GM19240 (cell line): Measurements from ENCODE around the gene LPA.
"Not testable (repeated sequence)": the region's sequence is repeated elsewhere in the genome, so short reads cannot be mapped to it uniquely, and the experiment has no call there.

Experiments
- DNase-seq: peaks from one replicate; pipeline ENCODE4 v3.0.0; 2011; ENCODE audit warnings: low spot score; ENCODE audit not compliant: insufficient read length

LPA gene, protein sequence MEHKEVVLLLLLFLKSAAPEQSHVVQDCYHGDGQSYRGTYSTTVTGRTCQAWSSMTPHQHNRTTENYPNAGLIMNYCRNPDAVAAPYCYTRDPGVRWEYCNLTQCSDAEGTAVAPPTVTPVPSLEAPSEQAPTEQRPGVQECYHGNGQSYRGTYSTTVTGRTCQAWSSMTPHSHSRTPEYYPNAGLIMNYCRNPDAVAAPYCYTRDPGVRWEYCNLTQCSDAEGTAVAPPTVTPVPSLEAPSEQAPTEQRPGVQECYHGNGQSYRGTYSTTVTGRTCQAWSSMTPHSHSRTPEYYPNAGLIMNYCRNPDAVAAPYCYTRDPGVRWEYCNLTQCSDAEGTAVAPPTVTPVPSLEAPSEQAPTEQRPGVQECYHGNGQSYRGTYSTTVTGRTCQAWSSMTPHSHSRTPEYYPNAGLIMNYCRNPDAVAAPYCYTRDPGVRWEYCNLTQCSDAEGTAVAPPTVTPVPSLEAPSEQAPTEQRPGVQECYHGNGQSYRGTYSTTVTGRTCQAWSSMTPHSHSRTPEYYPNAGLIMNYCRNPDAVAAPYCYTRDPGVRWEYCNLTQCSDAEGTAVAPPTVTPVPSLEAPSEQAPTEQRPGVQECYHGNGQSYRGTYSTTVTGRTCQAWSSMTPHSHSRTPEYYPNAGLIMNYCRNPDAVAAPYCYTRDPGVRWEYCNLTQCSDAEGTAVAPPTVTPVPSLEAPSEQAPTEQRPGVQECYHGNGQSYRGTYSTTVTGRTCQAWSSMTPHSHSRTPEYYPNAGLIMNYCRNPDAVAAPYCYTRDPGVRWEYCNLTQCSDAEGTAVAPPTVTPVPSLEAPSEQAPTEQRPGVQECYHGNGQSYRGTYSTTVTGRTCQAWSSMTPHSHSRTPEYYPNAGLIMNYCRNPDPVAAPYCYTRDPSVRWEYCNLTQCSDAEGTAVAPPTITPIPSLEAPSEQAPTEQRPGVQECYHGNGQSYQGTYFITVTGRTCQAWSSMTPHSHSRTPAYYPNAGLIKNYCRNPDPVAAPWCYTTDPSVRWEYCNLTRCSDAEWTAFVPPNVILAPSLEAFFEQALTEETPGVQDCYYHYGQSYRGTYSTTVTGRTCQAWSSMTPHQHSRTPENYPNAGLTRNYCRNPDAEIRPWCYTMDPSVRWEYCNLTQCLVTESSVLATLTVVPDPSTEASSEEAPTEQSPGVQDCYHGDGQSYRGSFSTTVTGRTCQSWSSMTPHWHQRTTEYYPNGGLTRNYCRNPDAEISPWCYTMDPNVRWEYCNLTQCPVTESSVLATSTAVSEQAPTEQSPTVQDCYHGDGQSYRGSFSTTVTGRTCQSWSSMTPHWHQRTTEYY (N-terminal part only)

DNA sequence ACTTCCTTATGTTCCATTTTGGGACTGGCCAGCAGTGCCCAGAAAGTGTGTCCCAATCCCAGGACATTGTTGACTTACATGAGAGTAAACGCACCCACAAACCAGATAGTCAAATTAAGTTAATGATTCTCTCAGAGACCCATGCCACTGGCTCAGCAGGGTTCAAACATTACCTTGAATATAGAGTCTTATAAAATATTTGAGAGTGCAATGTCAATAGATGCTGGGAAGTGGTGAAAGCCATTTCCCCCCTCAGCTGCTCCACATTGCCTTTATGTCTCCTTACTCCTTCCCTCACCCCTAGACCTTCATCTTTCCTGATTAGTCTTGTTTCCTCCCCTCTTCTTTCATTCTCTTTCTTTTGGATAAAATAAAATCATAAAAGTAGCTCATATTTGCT, at the start of gene LPA:
Gene LPA, minus strand, starts transcription at position 78 of the 400 bp plus-strand sequence. Its CDS starts 61 bp downstream, at position 17.
- DNase-seq, result not testable (repeated sequence)

DNA sequence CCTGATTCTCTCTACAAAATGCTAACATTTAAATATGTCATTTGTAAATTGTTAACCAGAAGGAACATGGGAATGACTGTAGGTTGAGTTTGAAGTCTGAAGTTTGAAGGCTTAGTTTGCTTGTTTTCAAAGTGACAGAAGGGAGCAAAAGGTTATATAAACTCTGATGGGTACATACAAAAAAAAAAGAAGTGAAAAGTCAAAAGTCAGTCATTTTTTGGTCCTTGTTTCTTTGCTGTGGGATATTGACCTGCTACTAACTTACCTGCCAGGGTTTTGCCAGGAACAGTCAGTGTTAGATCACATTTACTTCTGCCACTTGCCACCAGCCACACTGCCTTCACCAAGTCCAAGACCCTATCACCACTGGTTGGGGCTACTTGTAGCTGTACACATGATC, 44.9 kb upstream of the LPA start:
- not testable (repeated sequence) for DNase-seq

DNA sequence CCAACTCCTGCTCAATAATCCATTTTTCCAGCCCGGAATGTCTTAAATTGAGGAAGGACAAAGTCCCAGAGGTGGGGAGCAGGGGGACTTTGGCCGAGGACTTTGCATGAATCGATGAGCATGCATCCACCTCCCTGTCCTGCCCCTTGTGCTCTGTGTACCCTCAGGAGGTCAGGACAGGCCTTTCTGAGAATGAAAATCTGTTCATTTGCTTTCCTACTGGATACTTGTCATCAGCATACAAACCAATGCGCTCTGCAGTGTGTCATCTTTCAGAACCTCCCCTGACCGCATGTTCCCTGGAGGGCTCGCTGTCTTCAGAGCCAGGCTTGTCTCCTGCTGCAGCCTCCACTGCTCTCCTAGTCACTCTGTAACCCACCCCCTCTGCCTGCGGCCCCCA, 40.6 kb upstream of the LPA start:
- DNase-seq, result not testable (repeated sequence)

DNA sequence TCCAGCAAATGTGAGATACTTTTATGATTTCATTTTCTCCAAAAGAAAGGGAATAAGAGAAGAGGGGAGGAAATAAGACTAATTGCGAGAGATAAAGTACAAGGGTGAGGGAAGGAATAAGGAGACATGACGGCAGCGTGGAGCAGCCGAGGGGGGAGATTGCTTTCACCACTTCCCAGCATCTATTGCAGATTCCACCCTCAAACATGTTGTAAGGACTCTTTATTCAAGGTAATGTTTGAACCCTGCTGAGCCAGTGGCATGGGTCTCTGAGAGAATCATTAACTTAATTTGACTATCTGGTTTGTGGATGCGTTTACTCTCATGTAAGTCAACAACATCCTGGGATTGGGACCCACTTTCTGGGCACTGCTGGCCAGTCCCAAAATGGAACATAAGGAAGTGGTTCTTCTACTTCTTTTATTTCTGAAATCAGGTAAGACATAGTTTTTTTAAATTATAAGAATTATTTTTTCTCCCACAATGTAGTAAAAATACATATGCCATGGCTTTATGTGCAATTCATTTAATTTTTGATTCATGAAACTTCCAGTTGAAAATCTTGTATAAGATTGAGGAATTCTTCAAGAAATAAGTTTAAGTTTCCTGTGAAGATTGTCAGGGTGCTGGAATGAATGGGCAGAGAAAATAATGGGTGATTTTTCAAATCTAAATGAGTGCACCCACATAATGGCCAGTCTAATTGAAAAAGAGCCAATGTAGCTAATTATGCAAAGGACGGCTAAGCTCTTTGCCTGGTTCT, 38.0 kb upstream of the LPA start, which contains the start of gene PLG:
Gene PLG, plus strand, starts transcription at position 327 of the 763 bp plus-strand sequence. Its CDS starts 61 bp downstream, at position 388.
- not testable (repeated sequence) for DNase-seq

DNA sequence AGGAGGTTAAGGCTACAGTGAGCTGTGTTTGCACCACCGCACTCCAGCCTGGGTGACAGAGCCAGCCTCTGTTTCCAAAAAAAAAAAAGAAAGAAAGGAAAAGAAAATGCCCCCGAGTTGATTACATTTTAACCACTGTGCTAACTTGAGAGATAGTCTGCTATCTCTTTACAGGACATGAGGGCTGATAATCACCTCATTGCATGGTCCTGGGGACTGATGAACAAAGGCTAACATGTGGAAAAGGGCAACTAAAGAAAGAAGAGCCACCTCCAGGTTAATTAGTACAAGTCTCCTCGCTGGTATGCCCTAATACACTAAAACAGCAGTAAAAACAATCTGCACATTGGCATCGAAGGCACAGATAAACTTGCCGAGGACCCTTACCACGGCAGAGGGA, 33.8 kb upstream of the LPA start:
- no peak for DNase-seq

DNA sequence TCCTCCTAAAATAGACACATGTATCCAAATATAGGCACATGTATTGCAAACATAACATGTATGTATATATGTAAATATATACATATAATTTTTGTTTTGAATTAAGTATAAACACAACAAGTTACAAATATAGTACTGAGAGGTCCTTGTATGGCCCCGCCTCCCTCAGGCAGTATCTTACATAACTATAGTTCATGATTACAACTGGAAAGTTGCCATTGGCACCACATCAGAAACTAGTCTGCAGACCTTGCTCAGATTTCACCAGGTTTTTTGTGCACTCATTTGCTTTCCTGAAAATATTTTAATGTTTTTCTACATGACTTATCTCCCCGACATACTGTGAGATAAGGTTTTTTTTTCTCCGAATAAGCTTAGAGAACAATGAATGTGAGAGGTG, 32.8 kb upstream of the LPA start:
- not testable (repeated sequence) for DNase-seq

DNA sequence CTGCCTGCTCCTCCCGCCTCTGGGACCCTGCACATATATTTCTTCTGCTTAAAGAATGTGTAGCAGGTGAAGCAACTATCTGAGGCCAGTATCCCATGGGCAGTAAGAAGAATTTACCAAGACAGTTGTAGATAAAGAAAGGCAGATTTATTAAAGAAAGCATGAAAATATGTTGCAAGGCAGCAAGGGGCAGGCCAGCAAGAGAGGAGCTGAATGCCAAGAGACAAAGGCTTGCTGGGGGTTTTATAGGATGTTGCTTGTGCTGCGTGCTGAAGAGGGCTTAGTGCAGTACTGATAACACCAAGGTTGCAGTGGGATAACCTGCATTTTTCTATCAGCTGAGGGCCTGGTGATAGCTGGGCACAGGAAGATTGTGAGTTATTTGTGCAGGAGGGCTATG, 31.5 kb upstream of the LPA start:
- not testable (repeated sequence) for DNase-seq

DNA sequence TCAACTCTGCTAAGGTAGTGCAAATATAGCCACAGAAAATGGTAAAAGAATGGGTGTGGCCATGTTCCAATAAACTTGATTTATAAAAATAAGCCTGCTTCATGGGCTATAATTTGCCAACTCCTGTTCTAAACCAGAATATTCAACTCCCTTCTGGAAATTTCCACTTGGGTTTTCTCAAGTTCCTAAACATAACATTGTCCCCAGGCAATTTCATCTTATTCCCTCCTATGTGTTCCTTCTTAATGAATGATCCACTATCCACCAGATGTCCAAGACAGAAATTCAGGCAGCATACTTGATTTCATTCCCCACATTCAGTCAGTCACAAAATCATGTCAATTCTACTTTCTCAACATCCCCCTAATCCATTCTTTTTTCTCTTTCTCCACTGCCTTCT, 30.9 kb upstream of the LPA start:
- DNase-seq, result not testable (repeated sequence)

DNA sequence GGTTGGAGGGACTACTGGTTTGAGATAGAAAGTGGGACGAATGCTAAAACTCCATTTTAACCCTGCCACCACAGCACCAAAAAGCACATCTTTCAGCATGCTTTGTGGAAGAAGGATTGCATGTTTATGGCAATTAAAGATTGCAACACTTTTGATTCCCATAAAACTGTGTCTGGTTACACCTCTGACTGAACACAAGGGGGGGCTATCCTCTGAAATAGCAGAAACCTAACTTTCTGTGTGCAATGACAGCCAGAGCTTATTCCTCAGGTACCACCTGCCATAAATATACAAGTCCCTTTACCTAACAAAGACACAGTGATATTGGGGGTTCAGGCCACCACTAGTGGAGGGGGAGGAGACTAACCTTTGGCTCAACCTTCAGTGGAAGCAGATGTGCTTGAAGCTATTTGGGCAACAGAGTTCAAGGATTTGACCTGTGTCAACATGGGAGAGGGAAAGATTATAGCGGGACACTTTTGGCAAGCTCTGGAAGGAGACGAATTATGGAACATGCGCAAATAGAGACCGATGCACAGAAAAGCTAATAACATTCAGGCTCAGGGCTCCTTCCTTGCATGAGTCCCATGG, 28.4 kb upstream of the LPA start:
- no peak for DNase-seq

DNA sequence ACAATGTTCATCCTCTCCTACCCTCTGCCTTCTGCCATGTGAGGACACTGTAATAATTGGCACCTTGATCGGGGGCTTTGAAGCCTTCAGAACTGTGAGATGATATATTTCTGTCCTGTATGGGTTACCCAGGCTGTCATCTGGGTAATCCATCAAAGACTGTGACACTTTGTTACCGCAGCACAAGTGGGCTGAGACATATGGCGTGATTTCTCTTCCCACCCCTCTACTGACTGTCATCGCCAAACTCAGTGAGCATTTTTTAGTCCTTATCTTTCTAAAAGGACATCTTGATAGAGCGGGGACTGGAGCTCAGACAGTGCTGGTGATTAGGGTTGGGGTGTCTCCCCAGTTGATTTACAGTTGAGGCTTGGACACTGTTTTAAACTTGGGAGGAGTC, 27.5 kb upstream of the LPA start:
- no peak for DNase-seq

DNA sequence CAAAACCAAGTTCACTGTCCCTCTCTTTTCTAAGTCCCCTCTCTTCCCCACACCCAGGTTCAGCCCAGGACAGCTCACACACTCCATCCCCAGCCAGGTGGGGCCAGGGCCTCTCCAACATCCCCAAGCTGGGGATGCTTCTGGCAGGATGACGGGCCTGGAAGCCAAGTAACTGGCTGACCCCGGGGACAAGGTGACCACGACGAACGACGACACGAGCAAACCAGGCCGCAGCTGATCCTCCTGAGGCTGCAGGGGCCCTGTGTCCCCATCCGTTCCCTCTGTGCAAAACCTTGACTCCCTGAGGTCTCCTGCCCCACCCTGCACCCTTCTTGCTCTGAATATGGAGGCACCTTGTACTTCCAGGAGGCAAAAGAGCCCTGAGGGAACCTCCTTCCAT, 26.4 kb upstream of the LPA start:
- DNase-seq, result no peak

DNA sequence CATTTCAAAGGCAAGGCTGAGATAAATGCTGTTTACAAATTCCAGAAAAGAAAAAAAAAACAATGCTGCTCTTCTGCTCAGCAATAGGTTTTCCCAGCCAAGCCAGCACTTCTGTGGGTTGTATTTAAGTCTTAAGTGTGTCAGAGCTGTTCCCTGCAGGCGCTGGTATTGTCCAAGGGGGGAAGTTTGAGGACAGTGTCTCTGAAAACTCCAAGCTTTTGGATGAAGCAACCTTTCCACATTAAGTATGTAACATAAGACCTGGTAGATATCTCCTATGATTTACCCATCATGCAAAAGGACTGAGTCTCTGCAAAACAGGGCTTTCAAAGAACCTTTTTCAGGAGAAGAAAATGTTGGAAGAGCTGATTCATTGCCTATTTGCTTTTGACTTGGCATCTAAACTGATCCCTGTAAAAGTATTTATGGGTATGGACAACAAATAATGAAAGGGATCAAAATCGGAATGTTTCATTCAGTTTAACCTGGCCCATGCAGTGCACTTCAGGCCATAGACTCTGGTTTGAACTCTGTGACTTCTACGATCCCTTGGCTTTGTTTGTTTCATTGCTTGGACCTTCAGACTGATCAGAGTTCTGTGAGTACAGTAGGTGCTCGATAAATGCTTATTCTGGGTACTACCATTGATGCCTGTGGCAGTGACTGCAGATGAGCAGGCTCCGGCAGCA, 21.8 kb upstream of the LPA start:
- DNase-seq, result no peak

DNA sequence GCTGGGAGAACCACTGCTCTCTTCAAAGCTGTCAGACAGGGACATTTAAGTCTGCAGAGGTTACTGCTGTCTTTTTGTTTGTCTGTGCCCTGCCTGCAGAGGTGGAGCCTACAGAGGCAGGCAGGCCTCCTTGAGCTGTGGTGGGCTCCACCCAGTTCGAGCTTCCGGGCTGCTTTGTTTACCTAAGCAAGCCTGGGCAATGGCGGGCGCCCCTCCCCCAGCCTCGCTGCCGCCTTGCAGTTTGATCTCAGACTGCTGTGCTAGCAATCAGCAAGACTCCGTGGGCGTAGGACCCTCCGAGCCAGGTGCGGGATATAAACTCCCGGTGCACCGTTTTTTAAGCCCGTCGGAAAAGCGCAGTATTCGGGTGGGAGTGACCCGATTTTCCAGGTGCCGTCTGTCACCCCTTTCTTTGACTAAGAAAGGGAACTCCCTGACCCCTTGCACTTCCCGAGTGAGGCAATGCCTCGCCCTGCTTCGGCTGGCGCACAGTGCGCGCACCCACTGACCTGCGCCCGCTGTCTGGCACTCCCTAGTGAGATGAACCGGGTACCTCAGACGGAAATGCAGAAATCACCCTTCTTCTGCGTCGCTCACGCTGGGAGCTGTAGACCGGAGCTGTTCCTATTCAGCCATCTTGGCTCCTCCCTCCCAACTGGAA, 21.2 kb upstream of the LPA start:
- not testable (repeated sequence) for DNase-seq

DNA sequence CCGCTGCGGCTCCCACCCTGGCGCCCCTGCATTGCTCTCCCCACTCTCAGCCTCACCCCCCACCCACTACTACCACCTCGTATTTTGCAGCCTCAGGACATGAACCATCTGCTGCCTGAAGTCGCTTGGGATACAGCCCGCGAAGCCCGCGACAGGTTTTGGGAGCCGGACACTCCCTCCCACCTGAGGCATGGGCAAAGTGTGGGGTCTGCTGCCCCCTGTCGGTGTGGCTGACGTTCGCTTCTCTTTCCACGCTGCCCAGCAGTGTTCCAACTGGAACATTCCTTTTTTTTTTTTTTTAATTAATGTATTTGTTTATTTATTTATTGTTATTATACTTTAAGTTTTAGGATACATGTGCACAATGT, 15.3 kb upstream of the LPA start:
- no peak for DNase-seq

DNA sequence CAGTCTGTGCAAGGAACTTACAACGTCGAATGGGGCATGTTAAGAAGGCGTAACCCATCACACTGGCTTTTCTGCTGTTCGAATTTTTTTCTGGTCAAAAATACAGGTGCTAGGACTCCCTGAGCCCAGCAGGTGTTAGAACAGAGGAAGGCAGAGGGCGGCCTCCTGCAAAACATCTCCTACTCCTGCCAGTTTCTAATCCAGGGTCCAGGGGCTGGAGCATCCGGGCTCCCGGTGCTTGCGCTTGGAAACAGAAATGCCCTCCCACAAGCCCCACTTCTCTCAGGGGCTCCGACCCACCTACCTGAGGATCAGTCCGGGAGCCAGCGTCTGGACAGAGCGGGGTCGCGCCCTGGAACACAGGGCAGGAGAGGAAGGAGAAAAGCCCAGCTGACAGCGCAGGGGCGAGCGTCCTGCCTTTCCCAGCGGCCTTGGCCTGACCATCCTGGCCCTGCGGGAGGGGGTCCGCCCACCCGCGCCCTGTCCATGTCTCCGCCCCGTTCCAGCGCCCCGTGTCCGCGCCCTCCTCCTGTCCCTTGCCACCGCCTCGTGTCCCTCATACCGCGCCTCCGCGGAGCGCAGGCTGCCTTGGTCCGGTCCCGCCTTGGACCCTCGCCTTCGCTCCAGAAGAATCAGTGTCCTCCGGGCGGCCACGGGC, 14.8 kb upstream of the LPA start:
- DNase-seq, result no peak

DNA sequence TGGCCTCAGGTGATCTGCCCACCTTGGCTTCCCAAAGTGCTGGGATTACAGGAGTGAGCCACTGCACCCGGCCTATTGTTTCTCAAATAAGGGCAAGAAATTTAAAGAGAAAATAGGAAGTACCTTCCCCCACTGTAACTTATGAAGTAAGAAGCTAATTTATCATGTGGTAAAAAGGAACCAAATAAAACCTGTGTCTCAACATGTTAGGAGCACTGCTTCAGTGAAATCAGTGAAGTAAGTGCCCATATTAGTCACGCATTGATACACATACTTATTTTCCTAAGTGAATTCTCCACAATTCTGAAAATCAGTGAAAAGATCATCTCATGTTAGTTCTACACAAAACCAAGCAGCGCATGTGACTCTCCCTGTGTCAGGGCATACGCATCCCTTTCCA, 14.2 kb upstream of the LPA start:
- DNase-seq, result no peak

DNA sequence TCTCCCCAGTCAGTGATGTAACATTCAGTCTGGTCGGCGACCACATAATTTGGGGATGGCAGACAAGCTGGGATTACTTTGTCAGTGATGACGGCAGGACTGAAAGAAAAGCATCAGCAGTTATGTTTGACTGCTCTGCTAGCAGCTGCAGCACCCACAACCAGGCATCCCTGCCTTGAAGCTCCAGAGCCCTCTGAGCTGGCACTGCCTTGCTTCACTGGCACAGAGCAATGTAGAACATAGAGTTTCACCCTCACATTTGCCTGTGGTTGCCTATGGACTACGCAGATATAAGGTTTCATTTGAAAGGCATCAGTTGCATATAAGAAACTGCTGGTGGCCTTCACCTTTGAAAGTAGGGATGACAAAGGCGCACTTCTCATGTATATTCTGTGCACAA, 12.3 kb upstream of the LPA start:
- not testable (repeated sequence) for DNase-seq

DNA sequence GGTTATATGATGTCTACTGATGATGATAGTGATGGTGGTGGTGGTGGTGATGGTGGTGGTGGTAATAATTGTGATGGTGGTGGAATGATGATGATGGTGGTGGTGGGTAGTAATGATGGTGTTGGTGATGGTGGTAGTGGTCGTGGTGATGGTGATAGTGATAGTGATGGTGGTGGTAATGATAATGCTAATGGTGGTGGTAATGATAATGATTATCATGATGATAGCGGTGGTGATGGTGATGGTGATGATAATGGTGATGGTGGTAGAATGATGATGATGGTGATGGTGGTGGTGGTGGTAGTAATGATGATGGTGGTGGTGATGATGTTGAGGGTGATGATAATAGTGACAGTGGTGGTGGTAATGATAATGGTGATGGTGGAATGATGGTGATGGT, 4.5 kb upstream of the LPA start:
- DNase-seq, result no peak
